NCI-H2029 (cell line): ENCODE data around the gene AMN.
"Not testable (repeated sequence)": the region's sequence is repeated elsewhere in the genome, so short reads cannot be mapped to it uniquely, and the experiment has no call there.

ENCODE experiments used
- DNase-seq: peaks from one replicate; lab custom pipeline; 2025; lab: John Stamatoyannopoulos, UW

Gene AMN

GRCh38 chr14:102913341-102914211 lies 8.9 kb upstream of the AMN start:
- DNase-seq = no peak

- no peak for DNase-seq
Measured at GRCh38 chr14:102914474-102915291, 7.8 kb upstream of the AMN start.

GRCh38 chr14:102915292-102916110 lies 7.0 kb upstream of the AMN start:
- DNase-seq = no peak

GRCh38 chr14:102916347-102917055 lies 6.0 kb upstream of the AMN start:
- DNase-seq = no peak

- no peak for DNase-seq
Measured at GRCh38 chr14:102917056-102917385, 5.4 kb upstream of the AMN start.

GRCh38 chr14:102917469-102918211 lies 4.8 kb upstream of the AMN start:
- DNase-seq = no peak

- DNase-seq = no peak
Measured at GRCh38 chr14:102918438-102918837, 4.0 kb upstream of the AMN start.

GRCh38 chr14:102920273-102920997 lies 2.0 kb upstream of the AMN start:
- DNase-seq = no peak

GRCh38 chr14:102920998-102921304 lies 1.5 kb upstream of the AMN start:
- DNase-seq = no peak

- no peak for DNase-seq
Measured at GRCh38 chr14:102923201-102923924, 900 bp downstream of the AMN start.

- no peak for DNase-seq
Measured at GRCh38 chr14:102923925-102924486, 1.5 kb downstream of the AMN start.

GRCh38 chr14:102924632-102925588 lies 2.4 kb downstream of the AMN start:
- no peak for DNase-seq

- DNase-seq = no peak
Measured at GRCh38 chr14:102925646-102926045, 3.2 kb downstream of the AMN start.

- DNase-seq = no peak
Measured at GRCh38 chr14:102926104-102926503, 3.6 kb downstream of the AMN start.

- not testable (repeated sequence) for DNase-seq
Measured at GRCh38 chr14:102926840-102927239, 4.4 kb downstream of the AMN start.

GRCh38 chr14:102927346-102927877 lies 4.9 kb downstream of the AMN start:
- DNase-seq = no peak

GRCh38 chr14:102927878-102928411 lies 5.5 kb downstream of the AMN start:
- no peak for DNase-seq
